Measurements from ENCODE around the gene SGIP1.
"Not testable (repeated sequence)": the region's sequence is repeated elsewhere in the genome, so short reads cannot be mapped to it uniquely, and the experiment has no call there.

Gene SGIP1

GRCh38 chr1:66712839-66713238 lies 178.9 kb downstream of the SGIP1 start:
- ChIA-PET CTCF (no interaction called here), POLR2A (no interaction called here)
- no peak for DNase-seq
- H3K4me3 ChIP-seq (ENCODE audit: control insufficient read depth in 1 of 7, extremely low read depth in 1 of 7, insufficient read depth in 4 of 7, low read depth in 2 of 7, low read length in 6 of 7): no peak overlapping the region
- H3K36me3 ChIP-seq (ENCODE audit: control insufficient read depth in 4 of 4, insufficient read depth in 4 of 4, low read length in 3 of 4): peaks cover 0 to 3% (median 1%) of the 10 kb centered on the region in 4 experiments
- 100% methylated on average over 1 of the region's 2 CpGs for WGBS (ENCODE audit: insufficient coverage)
- H3K27me3 ChIP-seq (replicated peaks in 2 of 5; ENCODE audit: control insufficient read depth in 4 of 5, insufficient read depth in 5 of 5, low read length in 4 of 5): no peaks in the 10 kb centered on the region
- H3K27ac ChIP-seq (ENCODE audit: insufficient read depth in 1 of 2, low read depth in 1 of 2, low read length in 2 of 2, poor library complexity in 1 of 2, severe bottlenecking in 2 of 2): no peak overlapping the region
- H3K9me3 ChIP-seq (ENCODE audit: control extremely low read depth in 1 of 5, control insufficient read depth in 4 of 5, insufficient read depth in 2 of 5, low read depth in 1 of 5, low read length in 4 of 5): no peaks in the 10 kb centered on the region
- H3K4me1 ChIP-seq (ENCODE audit: control extremely low read depth in 1 of 4, control insufficient read depth in 4 of 4, insufficient read depth in 4 of 4, low read length in 3 of 4): peaks cover 0 to 2% (median 0%) of the 10 kb centered on the region in 4 experiments

GRCh38 chr1:66723985-66724384 lies 190.0 kb downstream of the SGIP1 start:
- no peaks in the 10 kb centered on the region for H3K36me3 ChIP-seq (ENCODE audit: control insufficient read depth in 4 of 4, insufficient read depth in 4 of 4, low read length in 3 of 4)
- ChIA-PET POLR2A (no interaction called here), CTCF (interaction anchor here (1.1 to 4.2 kb wide), 4 partner anchors 8 to 33 kb away, joined by 3 to 40 read pairs (median 14); partner anchors contain the start of gene DYNLT5)
- no peaks in the 10 kb centered on the region for H3K9me3 ChIP-seq (ENCODE audit: control extremely low read depth in 1 of 5, control insufficient read depth in 4 of 5, insufficient read depth in 2 of 5, low read depth in 1 of 5, low read length in 4 of 5)
- no peak for DNase-seq
- no peaks in the 10 kb centered on the region for H3K27me3 ChIP-seq (replicated peaks in 2 of 5; ENCODE audit: control insufficient read depth in 4 of 5, insufficient read depth in 5 of 5, low read length in 4 of 5)
- H3K27ac ChIP-seq (ENCODE audit: insufficient read depth in 1 of 2, low read depth in 1 of 2, low read length in 2 of 2, poor library complexity in 1 of 2, severe bottlenecking in 2 of 2): no peak overlapping the region
- H3K4me3 ChIP-seq (ENCODE audit: control insufficient read depth in 1 of 7, extremely low read depth in 1 of 7, insufficient read depth in 4 of 7, low read depth in 2 of 7, low read length in 6 of 7): no peak overlapping the region
- H3K4me1 ChIP-seq (ENCODE audit: control extremely low read depth in 1 of 4, control insufficient read depth in 4 of 4, insufficient read depth in 4 of 4, low read length in 3 of 4): peaks cover 1 to 40% (median 21%) of the 10 kb centered on the region in 4 experiments

DNA sequence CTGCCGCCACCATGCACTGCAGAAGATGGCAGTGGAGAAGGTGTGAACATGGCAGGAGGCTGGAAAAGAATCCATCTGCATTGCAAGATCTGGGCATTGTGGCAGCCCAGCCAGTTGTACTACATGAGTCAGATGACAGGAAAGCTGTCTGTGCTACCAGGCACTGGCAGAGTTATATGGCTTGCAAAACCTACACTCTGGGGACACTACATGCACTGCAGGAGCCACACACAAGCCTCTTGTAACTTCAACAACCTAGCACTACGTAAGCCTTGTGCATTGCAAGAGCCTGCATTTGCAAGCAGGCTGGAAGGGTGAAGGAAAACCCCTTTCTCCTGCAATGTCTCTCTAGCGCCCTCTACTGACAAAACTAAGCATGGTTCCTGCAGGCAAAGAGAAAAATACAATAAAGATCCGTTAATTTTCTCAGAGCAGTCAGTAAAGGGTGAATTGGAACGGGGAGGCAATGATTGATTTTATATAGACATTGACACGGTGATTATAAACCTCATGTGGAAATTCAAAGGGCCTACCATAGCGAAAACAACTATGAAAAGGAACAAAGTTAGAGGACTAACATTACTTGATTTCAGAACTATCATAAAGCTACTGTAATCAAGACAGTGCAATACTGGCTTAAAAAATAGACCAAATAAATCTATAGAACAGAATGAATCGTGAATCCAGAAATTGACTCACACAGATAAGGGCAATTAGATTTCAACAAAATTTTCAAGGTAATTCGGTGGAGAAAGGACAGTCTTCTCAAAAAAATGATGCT lies 192.1 kb downstream of the SGIP1 start:
- no peak overlapping the region for H3K4me3 ChIP-seq (ENCODE audit: control insufficient read depth in 1 of 7, extremely low read depth in 1 of 7, insufficient read depth in 4 of 7, low read depth in 2 of 7, low read length in 6 of 7)
- peak; percentile 76 to 91 (median 90) for DNase-seq
- peaks cover 5 to 50% (median 34%) of the 10 kb centered on the region in 4 experiments for H3K4me1 ChIP-seq (ENCODE audit: control extremely low read depth in 1 of 4, control insufficient read depth in 4 of 4, insufficient read depth in 4 of 4, low read length in 3 of 4)
- WGBS (ENCODE audit: insufficient coverage): 58% methylated on average over 2 of the region's 9 CpGs
- no peak overlapping the region for H3K27ac ChIP-seq (ENCODE audit: insufficient read depth in 1 of 2, low read depth in 1 of 2, low read length in 2 of 2, poor library complexity in 1 of 2, severe bottlenecking in 2 of 2)
- no peaks in the 10 kb centered on the region for H3K9me3 ChIP-seq (ENCODE audit: control extremely low read depth in 1 of 5, control insufficient read depth in 4 of 5, insufficient read depth in 2 of 5, low read depth in 1 of 5, low read length in 4 of 5)
- ChIA-PET POLR2A (no interaction called here), CTCF (interaction anchor here (0.6 to 4.2 kb wide), 23 partner anchors 10 to 472 kb away, joined by 3 to 40 read pairs (median 4); partner anchors contain the start of genes DYNLT5 and SGIP1)
- no peaks in the 10 kb centered on the region for H3K27me3 ChIP-seq (replicated peaks in 2 of 5; ENCODE audit: control insufficient read depth in 4 of 5, insufficient read depth in 5 of 5, low read length in 4 of 5)
- no peaks in the 10 kb centered on the region for H3K36me3 ChIP-seq (ENCODE audit: control insufficient read depth in 4 of 4, insufficient read depth in 4 of 4, low read length in 3 of 4)

- Histone ChIP-seq H3K4me3 (ENCODE audit: control insufficient read depth in 1 of 7, extremely low read depth in 1 of 7, insufficient read depth in 4 of 7, low read depth in 2 of 7, low read length in 6 of 7) (no peak overlapping the region), H3K27ac (ENCODE audit: insufficient read depth in 1 of 2, low read depth in 1 of 2, low read length in 2 of 2, poor library complexity in 1 of 2, severe bottlenecking in 2 of 2) (peak overlapping the region; percentile 25 to 69), H3K36me3 (ENCODE audit: control insufficient read depth in 4 of 4, insufficient read depth in 4 of 4, low read length in 3 of 4) (no peaks in the 10 kb centered on the region), H3K27me3 (replicated peaks in 2 of 5; ENCODE audit: control insufficient read depth in 4 of 5, insufficient read depth in 5 of 5, low read length in 4 of 5) (no peaks in the 10 kb centered on the region), H3K4me1 (ENCODE audit: control extremely low read depth in 1 of 4, control insufficient read depth in 4 of 4, insufficient read depth in 4 of 4, low read length in 3 of 4) (peaks cover 22 to 70% (median 52%) of the 10 kb centered on the region in 4 experiments), H3K9me3 (ENCODE audit: control extremely low read depth in 1 of 5, control insufficient read depth in 4 of 5, insufficient read depth in 2 of 5, low read depth in 1 of 5, low read length in 4 of 5) (no peaks in the 10 kb centered on the region)
- POLR2A ChIA-PET: no interaction called here
- CTCF ChIA-PET: interaction anchor here (0.9 to 6.9 kb wide), 8 partner anchors 9 to 282 kb away, joined by 3 to 51 read pairs (median 4); partner anchors contain the start of gene DYNLT5
- no peak for DNase-seq
- whole genome bisulfite sequencing (ENCODE audit: insufficient coverage): no CpG with 5 or more reads among the region's 2 CpGs
These were observed 194.1 kb downstream of the SGIP1 start for GRCh38 chr1:66728021-66728420.

DNA sequence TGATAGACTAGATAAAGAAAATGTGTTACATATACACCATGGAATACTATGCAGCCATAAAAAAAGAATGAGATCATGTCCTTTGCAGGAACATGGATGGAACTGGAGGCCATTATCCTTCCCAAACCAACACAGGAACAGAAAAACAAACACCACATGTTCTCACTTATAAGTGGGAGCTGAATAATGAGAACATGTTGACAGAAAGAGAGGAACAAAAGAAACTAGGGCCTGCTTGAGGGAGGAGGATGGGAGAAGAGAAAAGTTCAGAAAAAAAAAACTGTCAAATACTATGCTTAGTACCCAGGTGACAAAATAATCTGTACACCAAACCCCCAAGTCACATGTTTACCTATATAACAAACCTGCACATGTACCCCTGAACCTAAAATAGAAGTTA lies 194.8 kb downstream of the SGIP1 start:
- H3K9me3 ChIP-seq (ENCODE audit: control extremely low read depth in 1 of 5, control insufficient read depth in 4 of 5, insufficient read depth in 2 of 5, low read depth in 1 of 5, low read length in 4 of 5); H3K36me3 ChIP-seq (ENCODE audit: control insufficient read depth in 4 of 4, insufficient read depth in 4 of 4, low read length in 3 of 4); H3K4me3 ChIP-seq (ENCODE audit: control insufficient read depth in 1 of 7, extremely low read depth in 1 of 7, insufficient read depth in 4 of 7, low read depth in 2 of 7, low read length in 6 of 7); H3K27me3 ChIP-seq (replicated peaks in 2 of 5; ENCODE audit: control insufficient read depth in 4 of 5, insufficient read depth in 5 of 5, low read length in 4 of 5); DNase-seq: not testable (repeated sequence)
- peaks cover 29 to 76% (median 58%) of the 10 kb centered on the region in 4 experiments for H3K4me1 ChIP-seq (ENCODE audit: control extremely low read depth in 1 of 4, control insufficient read depth in 4 of 4, insufficient read depth in 4 of 4, low read length in 3 of 4)
- CTCF ChIA-PET: interaction anchor here (0.9 to 6.9 kb wide), 8 partner anchors 9 to 283 kb away, joined by 3 to 51 read pairs (median 4); partner anchors contain the start of gene DYNLT5
- peak overlapping the region; percentile 25 to 69 for H3K27ac ChIP-seq (ENCODE audit: insufficient read depth in 1 of 2, low read depth in 1 of 2, low read length in 2 of 2, poor library complexity in 1 of 2, severe bottlenecking in 2 of 2)
- POLR2A ChIA-PET: interaction anchor here (1.1 to 1.5 kb wide), 2 partner anchors 23 to 29 kb away, joined by 4 read pairs; partner anchors contain the start of gene DYNLT5

GRCh38 chr1:66729119-66729518 lies 195.2 kb downstream of the SGIP1 start:
- Histone ChIP-seq H3K36me3 (ENCODE audit: control insufficient read depth in 4 of 4, insufficient read depth in 4 of 4, low read length in 3 of 4) (no peaks in the 10 kb centered on the region), H3K9me3 (ENCODE audit: control extremely low read depth in 1 of 5, control insufficient read depth in 4 of 5, insufficient read depth in 2 of 5, low read depth in 1 of 5, low read length in 4 of 5) (no peaks in the 10 kb centered on the region), H3K4me3 (ENCODE audit: control insufficient read depth in 1 of 7, extremely low read depth in 1 of 7, insufficient read depth in 4 of 7, low read depth in 2 of 7, low read length in 6 of 7) (peak overlapping the region in 2 of 7 experiments; percentile 17 to 29), H3K27ac (ENCODE audit: insufficient read depth in 1 of 2, low read depth in 1 of 2, low read length in 2 of 2, poor library complexity in 1 of 2, severe bottlenecking in 2 of 2) (peak overlapping the region; percentile 85 to 88), H3K4me1 (ENCODE audit: control extremely low read depth in 1 of 4, control insufficient read depth in 4 of 4, insufficient read depth in 4 of 4, low read length in 3 of 4) (peaks cover 29 to 77% (median 59%) of the 10 kb centered on the region in 4 experiments), H3K27me3 (replicated peaks in 2 of 5; ENCODE audit: control insufficient read depth in 4 of 5, insufficient read depth in 5 of 5, low read length in 4 of 5) (no peaks in the 10 kb centered on the region)
- peak; percentile 97 to 100 (median 99) for DNase-seq
- no CpG with 5 or more reads among the region's 6 CpGs for WGBS (ENCODE audit: insufficient coverage)
- CTCF ChIA-PET: interaction anchor here (1.2 to 6.9 kb wide), 8 partner anchors 8 to 283 kb away, joined by 3 to 51 read pairs (median 4); partner anchors contain the start of gene DYNLT5
- POLR2A ChIA-PET: interaction anchor here (1.1 to 1.5 kb wide), 2 partner anchors 23 to 29 kb away, joined by 4 read pairs; partner anchors contain the start of gene DYNLT5

DNA sequence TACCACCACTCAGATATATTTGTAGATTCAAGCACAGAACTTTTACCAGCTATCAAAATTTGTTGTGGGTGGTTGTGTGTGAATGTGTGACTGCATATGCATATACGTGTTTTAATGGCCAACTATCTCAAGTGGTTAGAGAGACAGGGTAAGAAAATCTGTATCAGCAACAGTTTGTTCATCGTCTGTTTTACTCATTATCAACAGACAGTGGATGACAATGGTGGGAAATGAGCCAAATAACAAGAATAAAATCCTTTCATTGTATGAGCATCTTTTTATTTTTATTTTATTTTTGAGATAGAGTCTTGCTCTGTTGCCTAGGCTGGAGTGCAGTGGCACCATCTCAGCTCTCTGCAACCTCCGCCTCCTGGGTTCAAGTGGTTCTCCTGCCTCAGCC lies 195.6 kb downstream of the SGIP1 start:
- DNase-seq: no peak
- peak overlapping the region in 2 of 7 experiments; percentile 17 to 29 for H3K4me3 ChIP-seq (ENCODE audit: control insufficient read depth in 1 of 7, extremely low read depth in 1 of 7, insufficient read depth in 4 of 7, low read depth in 2 of 7, low read length in 6 of 7)
- H3K4me1 ChIP-seq (ENCODE audit: control extremely low read depth in 1 of 4, control insufficient read depth in 4 of 4, insufficient read depth in 4 of 4, low read length in 3 of 4): peaks cover 29 to 81% (median 59%) of the 10 kb centered on the region in 4 experiments
- peak overlapping the region; percentile 85 to 88 for H3K27ac ChIP-seq (ENCODE audit: insufficient read depth in 1 of 2, low read depth in 1 of 2, low read length in 2 of 2, poor library complexity in 1 of 2, severe bottlenecking in 2 of 2)
- ChIA-PET POLR2A (interaction anchor here (1.1 to 1.5 kb wide), 2 partner anchors 23 to 29 kb away, joined by 4 read pairs; partner anchors contain the start of gene DYNLT5), CTCF (interaction anchor here (1.2 to 6.9 kb wide), 5 partner anchors 8 to 283 kb away, joined by 3 to 51 read pairs (median 4); partner anchors contain the start of gene DYNLT5)
- whole genome bisulfite sequencing (ENCODE audit: insufficient coverage): 39% methylated on average over 3 of the region's 3 CpGs
- H3K27me3 ChIP-seq (replicated peaks in 2 of 5; ENCODE audit: control insufficient read depth in 4 of 5, insufficient read depth in 5 of 5, low read length in 4 of 5): no peaks in the 10 kb centered on the region
- H3K36me3 ChIP-seq (ENCODE audit: control insufficient read depth in 4 of 4, insufficient read depth in 4 of 4, low read length in 3 of 4): no peaks in the 10 kb centered on the region
- no peaks in the 10 kb centered on the region for H3K9me3 ChIP-seq (ENCODE audit: control extremely low read depth in 1 of 5, control insufficient read depth in 4 of 5, insufficient read depth in 2 of 5, low read depth in 1 of 5, low read length in 4 of 5)

Data from common myeloid progenitor, CD34-positive (primary cell).